Superior temporal gyrus (tissue), 1 donor: ENCODE measurements around the gene IL1RAPL1.

Experiments used
- DNase-seq: peaks from one replicate; pipeline ENCODE4 v3.0.0-alpha.2; 2016; ENCODE audit errors: extremely low spot score

The IL1RAPL1 gene

GRCh38 chrX:28586981-28587551 lies at the start of gene IL1RAPL1:
Gene IL1RAPL1, plus strand, starts transcription at chrX:28587446.
- DNase-seq: peak; percentile 88

GRCh38 chrX:28542791-28543190 lies 44.5 kb upstream of the IL1RAPL1 start:
- DNase-seq: no peak

- DNase-seq: no peak
These were observed 37.4 kb upstream of the IL1RAPL1 start for GRCh38 chrX:28549838-28550237.

GRCh38 chrX:28550331-28550872 lies 36.8 kb upstream of the IL1RAPL1 start:
- DNase-seq: no peak

- no peak for DNase-seq
These were observed 34.9 kb upstream of the IL1RAPL1 start for GRCh38 chrX:28552322-28552721.

GRCh38 chrX:28552882-28553829 lies 34.1 kb upstream of the IL1RAPL1 start:
- DNase-seq: no peak

GRCh38 chrX:28576117-28576516 lies 11.1 kb upstream of the IL1RAPL1 start:
- peak; percentile 44 for DNase-seq

GRCh38 chrX:28581522-28581921 lies 5.7 kb upstream of the IL1RAPL1 start:
- no peak for DNase-seq

GRCh38 chrX:28582511-28582910 lies 4.7 kb upstream of the IL1RAPL1 start:
- DNase-seq: peak; percentile 40

- DNase-seq: peak; percentile 48
These were observed 3.2 kb upstream of the IL1RAPL1 start for GRCh38 chrX:28584025-28584424.

GRCh38 chrX:28585767-28586166 lies 1.5 kb upstream of the IL1RAPL1 start:
- DNase-seq: no peak

GRCh38 chrX:28586286-28586685 lies 960 bp upstream of the IL1RAPL1 start:
- DNase-seq: peak; percentile 47

GRCh38 chrX:28589046-28589445 lies 1.8 kb downstream of the IL1RAPL1 start:
- DNase-seq: peak; percentile 69

- peak; percentile 55 for DNase-seq
These were observed 3.1 kb downstream of the IL1RAPL1 start for GRCh38 chrX:28590396-28590795.

- peak; percentile 46 for DNase-seq
These were observed 4.3 kb downstream of the IL1RAPL1 start for GRCh38 chrX:28591542-28591941.

GRCh38 chrX:28595346-28595745 lies 8.1 kb downstream of the IL1RAPL1 start:
- DNase-seq: no peak

- DNase-seq: no peak
These were observed 12.7 kb downstream of the IL1RAPL1 start for GRCh38 chrX:28599957-28600356.

- DNase-seq: peak; percentile 66
These were observed 21.8 kb downstream of the IL1RAPL1 start for GRCh38 chrX:28609003-28609402.

- peak; percentile 44 for DNase-seq
These were observed 22.8 kb downstream of the IL1RAPL1 start for GRCh38 chrX:28609917-28610613.

- DNase-seq: no peak
These were observed 23.5 kb downstream of the IL1RAPL1 start for GRCh38 chrX:28610746-28611145.

GRCh38 chrX:28613558-28613957 lies 26.3 kb downstream of the IL1RAPL1 start:
- DNase-seq: peak; percentile 29

GRCh38 chrX:28625223-28625622 lies 38.0 kb downstream of the IL1RAPL1 start:
- DNase-seq: no peak
